ENCODE measurements around the gene RPL18.

The RPL18 gene

DNA sequence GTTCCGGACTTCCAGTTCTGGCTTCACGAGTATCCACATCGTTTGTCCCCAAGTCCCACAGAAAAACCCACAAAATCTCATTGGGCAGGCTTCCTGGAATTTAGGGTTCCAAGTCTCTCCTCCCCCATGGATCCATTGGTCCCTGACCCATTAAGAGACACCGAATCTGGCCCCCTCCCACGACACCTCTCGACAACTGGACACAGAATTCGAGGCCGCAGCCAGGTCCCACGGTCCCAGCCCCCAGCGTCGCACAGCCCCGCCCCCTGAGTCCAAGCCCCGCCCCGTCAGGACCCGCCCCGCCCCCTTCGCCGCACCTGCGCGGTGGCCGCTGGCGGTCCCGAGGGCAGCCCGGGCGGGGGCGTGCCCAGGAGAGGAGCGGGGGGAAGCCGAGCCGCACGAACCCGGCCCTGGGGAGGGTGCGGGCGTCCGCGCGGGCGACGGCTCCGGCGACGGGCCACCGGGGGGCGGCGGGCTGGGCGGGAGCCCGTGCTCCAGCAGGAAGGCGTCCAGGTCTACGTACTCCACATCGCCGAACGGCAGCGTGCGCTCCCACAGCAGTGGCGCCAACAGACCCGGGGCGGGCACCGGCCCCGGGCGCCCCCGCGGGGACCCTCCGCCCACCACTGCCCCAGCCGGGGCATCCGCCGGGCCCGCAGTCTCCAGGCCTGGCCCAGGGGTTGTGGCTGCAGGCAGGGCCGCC, 16.4 kb upstream of the RPL18 start:
- H3K4me3 ChIP-seq (ENCODE audit: low read depth in 1 of 2, low read length in 2 of 2), result peak overlapping the region; percentile 75 to 87
- H4K20me1 ChIP-seq (ENCODE audit: insufficient read depth, low read length), result peaks cover 7% of the 10 kb centered on the region; the same call in 1 of the 2 replicates
- no peaks in the 10 kb centered on the region for H3K9me3 ChIP-seq (ENCODE audit: insufficient read depth, low read length, severe bottlenecking)
- ATAC-seq (ENCODE audit: insufficient read depth, low read depth), result peak; percentile 14
- H3K9ac ChIP-seq (ENCODE audit: low read depth, low read length), result peak overlapping the region; percentile 93
- DNase-seq, result peak; percentile 77
- H3K4me1 ChIP-seq (ENCODE audit: insufficient read depth, low read length), result peaks cover 54% of the 10 kb centered on the region
- H3K27me3 ChIP-seq (ENCODE audit: insufficient read depth, low read length, poor library complexity), result no peaks in the 10 kb centered on the region
- peak overlapping the region; percentile 61 for H2AFZ ChIP-seq (ENCODE audit: low read depth, low read length)
- peak overlapping the region; percentile 86 for H3K27ac ChIP-seq (ENCODE audit: low read length)
- TF ChIP-seq EZH2 (IDR thresholded peaks at IDR 0.05; ENCODE audit: borderline replicate concordance, low read depth, low read length, severe bottlenecking), result no peak
- TF ChIP-seq, protein P1, sequence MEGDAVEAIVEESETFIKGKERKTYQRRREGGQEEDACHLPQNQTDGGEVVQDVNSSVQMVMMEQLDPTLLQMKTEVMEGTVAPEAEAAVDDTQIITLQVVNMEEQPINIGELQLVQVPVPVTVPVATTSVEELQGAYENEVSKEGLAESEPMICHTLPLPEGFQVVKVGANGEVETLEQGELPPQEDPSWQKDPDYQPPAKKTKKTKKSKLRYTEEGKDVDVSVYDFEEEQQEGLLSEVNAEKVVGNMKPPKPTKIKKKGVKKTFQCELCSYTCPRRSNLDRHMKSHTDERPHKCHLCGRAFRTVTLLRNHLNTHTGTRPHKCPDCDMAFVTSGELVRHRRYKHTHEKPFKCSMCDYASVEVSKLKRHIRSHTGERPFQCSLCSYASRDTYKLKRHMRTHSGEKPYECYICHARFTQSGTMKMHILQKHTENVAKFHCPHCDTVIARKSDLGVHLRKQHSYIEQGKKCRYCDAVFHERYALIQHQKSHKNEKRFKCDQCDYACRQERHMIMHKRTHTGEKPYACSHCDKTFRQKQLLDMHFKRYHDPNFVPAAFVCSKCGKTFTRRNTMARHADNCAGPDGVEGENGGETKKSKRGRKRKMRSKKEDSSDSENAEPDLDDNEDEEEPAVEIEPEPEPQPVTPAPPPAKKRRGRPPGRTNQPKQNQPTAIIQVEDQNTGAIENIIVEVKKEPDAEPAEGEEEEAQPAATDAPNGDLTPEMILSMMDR (IDR thresholded peaks at IDR 0.05; ENCODE audit: borderline replicate concordance, extremely low read depth, low read length, poor library complexity, severe bottlenecking), result no peak
- H3K36me3 ChIP-seq (ENCODE audit: insufficient read depth, low read length), result peaks cover 25% of the 10 kb centered on the region
- H3K4me2 ChIP-seq (ENCODE audit: insufficient read depth, low read length), result peak overlapping the region; percentile 85
- H3K79me2 ChIP-seq (ENCODE audit: insufficient read depth, low read length), result peaks cover 18% of the 10 kb centered on the region

DNA sequence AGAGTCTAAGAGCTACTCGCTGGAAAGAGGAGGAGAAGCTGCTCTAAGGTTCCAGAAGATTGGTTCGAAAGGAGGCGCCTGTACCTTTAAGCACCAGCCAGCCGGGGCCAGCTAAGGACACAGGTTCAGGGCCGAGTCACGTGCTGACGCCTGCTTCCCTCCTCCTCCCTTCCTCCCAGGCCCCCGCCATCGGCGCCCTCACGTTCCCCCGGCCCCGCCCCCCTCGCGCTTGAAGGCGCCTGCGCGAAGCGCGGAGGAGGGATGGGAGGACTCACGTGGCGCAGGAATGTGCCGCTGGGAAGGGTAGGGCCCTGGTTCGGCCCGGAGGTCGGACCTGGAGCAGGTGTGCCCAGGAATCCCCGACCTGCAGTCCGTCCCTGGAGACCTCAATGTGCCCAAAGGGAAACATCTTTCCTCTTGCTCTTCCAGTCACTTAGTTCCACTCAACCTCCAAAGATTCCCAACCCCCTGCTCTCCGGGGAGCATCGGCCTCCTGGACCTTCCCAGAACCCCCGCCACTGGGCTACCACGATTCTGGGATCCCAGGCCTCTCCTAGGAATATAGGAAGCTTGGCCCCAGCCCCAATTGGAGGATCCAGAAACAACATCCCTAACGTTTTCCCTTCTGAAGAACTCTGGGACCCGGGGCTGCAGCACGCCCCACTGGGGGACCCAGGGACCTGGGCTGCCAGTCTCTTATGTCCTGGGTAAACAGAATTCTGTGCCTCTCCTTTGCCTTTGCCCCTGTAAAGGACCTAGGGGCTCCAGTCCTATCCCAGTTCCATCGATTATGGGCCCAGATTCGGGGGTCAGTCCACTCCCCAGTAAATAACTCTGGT, 15.7 kb upstream of the RPL18 start:
- peaks cover 33% of the 10 kb centered on the region for H3K36me3 ChIP-seq (ENCODE audit: insufficient read depth, low read length)
- H3K9me3 ChIP-seq (ENCODE audit: insufficient read depth, low read length, severe bottlenecking), result no peaks in the 10 kb centered on the region
- peak overlapping the region; percentile 93 for H3K9ac ChIP-seq (ENCODE audit: low read depth, low read length)
- H3K79me2 ChIP-seq (ENCODE audit: insufficient read depth, low read length), result peaks cover 18% of the 10 kb centered on the region
- H3K27ac ChIP-seq (ENCODE audit: low read length), result peak overlapping the region; percentile 82
- DNase-seq (peak; percentile 96), ATAC-seq (ENCODE audit: insufficient read depth, low read depth) (peak; percentile 47)
- H3K4me3 ChIP-seq (ENCODE audit: low read depth in 1 of 2, low read length in 2 of 2), result peak overlapping the region; percentile 10 to 87; a peak in 3 of 4 replicates
- peak overlapping the region; percentile 85 for H3K4me2 ChIP-seq (ENCODE audit: insufficient read depth, low read length)
- H4K20me1 ChIP-seq (ENCODE audit: insufficient read depth, low read length), result peaks cover 7% of the 10 kb centered on the region
- TF ChIP-seq EZH2 (IDR thresholded peaks at IDR 0.05; ENCODE audit: borderline replicate concordance, low read depth, low read length, severe bottlenecking), result no peak
- TF ChIP-seq, protein P1 (IDR thresholded peaks at IDR 0.05; ENCODE audit: borderline replicate concordance, extremely low read depth, low read length, poor library complexity, severe bottlenecking), result no peak
- no peaks in the 10 kb centered on the region for H3K27me3 ChIP-seq (ENCODE audit: insufficient read depth, low read length, poor library complexity)
- H2AFZ ChIP-seq (ENCODE audit: low read depth, low read length), result peak overlapping the region; percentile 59
- H3K4me1 ChIP-seq (ENCODE audit: insufficient read depth, low read length), result peaks cover 54% of the 10 kb centered on the region

DNA sequence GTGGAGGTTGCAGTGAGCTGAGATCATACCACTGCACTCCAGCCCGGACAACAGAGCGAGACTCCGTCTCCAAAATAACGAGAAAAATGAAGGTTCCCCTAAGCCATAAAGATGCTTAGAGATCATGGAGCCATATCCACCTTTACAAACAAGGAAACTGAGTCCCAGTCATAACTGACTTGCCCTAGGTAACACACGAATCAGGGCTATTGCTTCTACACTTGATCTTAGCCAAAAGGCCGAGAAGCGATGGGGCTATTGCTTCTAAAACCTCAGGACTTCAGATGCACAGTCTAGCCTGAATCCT, 15.0 kb upstream of the RPL18 start:
- H2AFZ ChIP-seq (ENCODE audit: low read depth, low read length), result peak overlapping the region; percentile 59
- H3K36me3 ChIP-seq (ENCODE audit: insufficient read depth, low read length), result peaks cover 40% of the 10 kb centered on the region
- no peak for DNase-seq
- peaks cover 18% of the 10 kb centered on the region for H3K79me2 ChIP-seq (ENCODE audit: insufficient read depth, low read length)
- peak overlapping the region; percentile 93 for H3K9ac ChIP-seq (ENCODE audit: low read depth, low read length)
- H3K9me3 ChIP-seq (ENCODE audit: insufficient read depth, low read length, severe bottlenecking), result no peaks in the 10 kb centered on the region
- no peak for ATAC-seq (ENCODE audit: insufficient read depth, low read depth)
- peak overlapping the region; percentile 0 to 87; a peak in 2 of 4 replicates for H3K4me3 ChIP-seq (ENCODE audit: low read depth in 1 of 2, low read length in 2 of 2)
- H3K4me2 ChIP-seq (ENCODE audit: insufficient read depth, low read length), result peak overlapping the region; percentile 85
- no peaks in the 10 kb centered on the region for H3K27me3 ChIP-seq (ENCODE audit: insufficient read depth, low read length, poor library complexity)
- TF ChIP-seq, protein P1 (IDR thresholded peaks at IDR 0.05; ENCODE audit: borderline replicate concordance, extremely low read depth, low read length, poor library complexity, severe bottlenecking), result no peak
- TF ChIP-seq EZH2 (IDR thresholded peaks at IDR 0.05; ENCODE audit: borderline replicate concordance, low read depth, low read length, severe bottlenecking), result no peak
- H3K4me1 ChIP-seq (ENCODE audit: insufficient read depth, low read length), result peaks cover 54% of the 10 kb centered on the region
- H3K27ac ChIP-seq (ENCODE audit: low read length), result peak overlapping the region; percentile 82
- H4K20me1 ChIP-seq (ENCODE audit: insufficient read depth, low read length), result peaks cover 11% of the 10 kb centered on the region

Data from DND-41 (cell line).